Fibroblast of lung (primary cell): ENCODE results near the gene GAS2L2. TPM values are rescaled to one million over a fixed set of nuclear protein-coding genes. Genes with fewer than 3 reads are reported as not detected.

Experiments used
- DNase-seq, 2 donors: peaks; one replicate each; pipeline versions ENCODE4 v3.0.0 to v3.0.0-alpha.2; 2010; ENCODE audit warnings: low read depth in 2 of 2
- H2AFZ ChIP-seq: 2 replicates; pipeline ENCODE4 v1.5.1; 2012; ENCODE audit warnings: low read length, control low read depth, inconsistent platforms
- H3K27ac ChIP-seq: 2 replicates; pipeline ENCODE4 v1.5.1; 2011; ENCODE audit warnings: low read length, control low read depth; ENCODE audit not compliant: insufficient read depth
- H3K27me3 ChIP-seq: 2 replicates; pipeline ENCODE4 v1.5.1; 2011; ENCODE audit warnings: mild to moderate bottlenecking, low read length; ENCODE audit not compliant: control insufficient read depth, insufficient read depth
- H3K36me3 ChIP-seq: 2 replicates; pipeline ENCODE4 v1.5.1; 2011; ENCODE audit warnings: low read length; ENCODE audit not compliant: control insufficient read depth, insufficient read depth
- H3K4me1 ChIP-seq: 2 replicates; pipeline ENCODE4 v1.5.1; 2011; ENCODE audit warnings: low read length; ENCODE audit not compliant: control insufficient read depth, insufficient read depth; ENCODE audit errors: extremely low read depth
- H3K4me2 ChIP-seq: 2 replicates; pipeline ENCODE4 v1.5.1; 2011; ENCODE audit warnings: low read length, control low read depth; ENCODE audit not compliant: insufficient read depth; ENCODE audit errors: extremely low read depth
- H3K4me3 ChIP-seq, 4 experiments: fragments of 200-600 bp in 1 of 4; sonication (generic) in 1 of 4; replicated peaks in 1 of 4; 2 replicates each; pipeline ENCODE4 v1.5.1; 2011 to 2016; ENCODE audit warnings: low read length in 4 of 4, low read depth in 3 of 4, mild to moderate bottlenecking in 3 of 4, control low read depth in 2 of 4, inconsistent platforms in 1 of 4, mixed read lengths in 1 of 4; ENCODE audit not compliant: insufficient read depth in 1 of 4; ENCODE audit errors: control extremely low read depth in 1 of 4
- H3K79me2 ChIP-seq: 2 replicates; pipeline ENCODE4 v1.5.1; 2012; ENCODE audit warnings: mild to moderate bottlenecking, low read length, inconsistent platforms; ENCODE audit not compliant: control insufficient read depth, insufficient read depth
- H3K9ac ChIP-seq: 2 replicates; pipeline ENCODE4 v1.5.1; 2011; ENCODE audit warnings: mild to moderate bottlenecking, low read length, control low read depth; ENCODE audit not compliant: insufficient read depth
- H3K9me3 ChIP-seq: 2 replicates; pipeline ENCODE4 v1.5.1; 2012; ENCODE audit warnings: low read depth, low read length; ENCODE audit not compliant: control insufficient read depth, insufficient read depth
- H4K20me1 ChIP-seq: 2 replicates; pipeline ENCODE4 v1.5.1; 2011; ENCODE audit warnings: low read length; ENCODE audit not compliant: control insufficient read depth, insufficient read depth; ENCODE audit errors: extremely low read depth
- CTCF ChIP-seq, 2 donors: IDR thresholded peaks in 1 of 2; conservative IDR thresholded peaks in 1 of 2; 1 replicate in 1 of 2; 2 replicates in 1 of 2; pipeline ENCODE4 v1.5.1; 2011 to 2012; ENCODE audit warnings: low read length in 2 of 2, control low read depth in 1 of 2, inconsistent platforms in 1 of 2, low read depth in 1 of 2, mild to moderate bottlenecking in 1 of 2
- EZH2 ChIP-seq: IDR thresholded peaks from 2 replicates; pipeline ENCODE4 v1.5.1; 2012; ENCODE audit warnings: low read length, control low read depth, mild to moderate bottlenecking; ENCODE audit errors: missing control alignments
- polyA plus RNA-seq, 2 donors: library from polyadenylated mRNA; depleted of rRNA in 1 of 2; stranded (reverse) in 1 of 2; unstranded in 1 of 2; fragments of >200 nt; gene quantifications; 2 replicates each; pipeline ENCODE4 v1.2.1, GENCODE V29; 2011 to 2012; ENCODE audit warnings: missing spikeins in 1 of 2
- total RNA-seq: library from RNA; depleted of rRNA; stranded (reverse); fragments of >200 nt; gene quantifications from 2 replicates; pipeline ENCODE4 v1.2.1, GENCODE V29; 2014

GAS2L2 gene
- total and polyA plus RNA-seq, 2 donors (not counting 1 experiment from before 2014, with no cell fraction given), result not detected

- H3K27ac ChIP-seq, result no peak overlapping the region
- no peaks in the 10 kb centered on the region for H4K20me1 ChIP-seq
- H3K9me3 ChIP-seq, result no peaks in the 10 kb centered on the region
- H3K4me1 ChIP-seq, result no peaks in the 10 kb centered on the region
- DNase-seq, result no peak
- no peak for TF ChIP-seq CTCF (conservative IDR thresholded peaks at IDR 0.05 in 1 of 2, IDR thresholded peaks at IDR 0.05 in 1 of 2; ENCODE audit: low read depth in 1 of 2, low read length in 2 of 2)
- peak; percentile 87 for TF ChIP-seq EZH2
- H3K4me2 ChIP-seq, result no peak overlapping the region
- H2AFZ ChIP-seq, result no peak overlapping the region
- H3K9ac ChIP-seq, result no peak overlapping the region
- no peaks in the 10 kb centered on the region for H3K36me3 ChIP-seq
- no peaks in the 10 kb centered on the region for H3K79me2 ChIP-seq
- peaks cover 33% of the 10 kb centered on the region for H3K27me3 ChIP-seq
- H3K4me3 ChIP-seq, result no peak overlapping the region
These were observed 11.8 kb downstream of the GAS2L2 start for GRCh38 chr17:35740997-35741931.

DNA sequence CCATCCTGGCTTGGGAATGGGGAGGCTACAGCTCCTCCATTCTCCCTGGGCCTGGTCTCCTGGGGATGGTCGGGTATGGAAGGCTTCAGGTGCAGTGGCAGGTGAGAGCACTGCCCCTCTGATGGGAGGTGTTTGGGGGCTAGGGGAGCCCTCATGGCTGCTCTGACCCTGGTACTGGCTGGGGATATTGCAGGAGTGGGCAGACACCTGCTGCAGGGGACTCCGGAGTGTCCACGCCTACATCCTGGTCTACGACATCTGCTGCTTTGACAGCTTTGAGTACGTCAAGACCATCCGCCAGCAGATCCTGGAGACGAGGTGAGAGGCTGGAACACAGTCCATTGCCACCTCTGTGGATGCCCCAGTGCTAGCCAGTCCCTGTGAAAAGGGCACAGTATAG is 12.8 kb downstream of the GAS2L2 start:
- H3K36me3 ChIP-seq, result no peaks in the 10 kb centered on the region
- H3K79me2 ChIP-seq, result no peaks in the 10 kb centered on the region
- H2AFZ ChIP-seq, result no peak overlapping the region
- no peaks in the 10 kb centered on the region for H3K4me1 ChIP-seq
- H3K9me3 ChIP-seq, result no peaks in the 10 kb centered on the region
- H3K4me3 ChIP-seq, result no peak overlapping the region
- no peak overlapping the region for H3K9ac ChIP-seq
- H3K27ac ChIP-seq, result no peak overlapping the region
- TF ChIP-seq EZH2, result no peak
- no peak for TF ChIP-seq CTCF (conservative IDR thresholded peaks at IDR 0.05 in 1 of 2, IDR thresholded peaks at IDR 0.05 in 1 of 2; ENCODE audit: low read depth in 1 of 2, low read length in 2 of 2)
- H3K27me3 ChIP-seq, result peaks cover 32% of the 10 kb centered on the region
- DNase-seq, result no peak
- H3K4me2 ChIP-seq, result no peak overlapping the region
- no peaks in the 10 kb centered on the region for H4K20me1 ChIP-seq

DNA sequence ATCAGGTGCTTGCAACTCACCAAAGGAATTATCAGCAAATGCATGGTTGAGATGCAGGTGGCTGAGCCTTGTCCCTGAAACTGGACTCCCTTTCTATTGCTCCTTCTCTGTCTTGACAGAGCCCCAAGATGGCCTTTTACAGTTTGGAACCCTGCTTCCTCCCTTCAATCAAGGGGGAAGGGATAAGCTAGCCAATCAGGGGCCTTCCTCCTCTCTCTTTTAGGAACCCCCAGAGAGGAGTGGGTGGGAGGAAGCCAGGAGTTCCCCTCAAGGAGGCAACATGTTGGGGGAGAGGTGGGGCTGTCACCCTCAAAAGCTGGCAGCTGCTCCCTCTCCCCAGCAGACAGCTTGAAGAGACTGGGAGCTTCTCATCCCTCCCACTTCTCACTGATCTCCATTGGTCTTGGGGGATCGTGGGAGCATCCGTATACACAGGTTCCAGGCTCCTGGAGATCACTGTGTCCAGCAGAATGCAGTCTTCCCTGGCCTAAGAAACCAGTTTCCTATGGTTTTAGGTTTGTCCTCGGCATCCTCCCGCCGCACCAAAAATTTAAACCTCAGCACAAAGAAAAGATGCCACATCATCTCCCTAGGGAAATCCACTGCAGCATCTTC is 14.4 kb downstream of the GAS2L2 start:
- no peak for DNase-seq
- H3K27me3 ChIP-seq, result peaks cover 28% of the 10 kb centered on the region
- H3K9me3 ChIP-seq, result no peaks in the 10 kb centered on the region
- H3K9ac ChIP-seq, result no peak overlapping the region
- H2AFZ ChIP-seq, result no peak overlapping the region
- TF ChIP-seq EZH2 (peak; percentile 43), CTCF (conservative IDR thresholded peaks at IDR 0.05 in 1 of 2, IDR thresholded peaks at IDR 0.05 in 1 of 2; ENCODE audit: low read depth in 1 of 2, low read length in 2 of 2) (no peak)
- no peaks in the 10 kb centered on the region for H3K36me3 ChIP-seq
- no peak overlapping the region for H3K27ac ChIP-seq
- no peak overlapping the region for H3K4me2 ChIP-seq
- H3K4me1 ChIP-seq, result no peaks in the 10 kb centered on the region
- no peaks in the 10 kb centered on the region for H4K20me1 ChIP-seq
- H3K79me2 ChIP-seq, result no peaks in the 10 kb centered on the region
- no peak overlapping the region for H3K4me3 ChIP-seq
